Gastrocnemius medialis (tissue), 4 donors: ENCODE results near the gene ITIH1. TPM values are rescaled to one million over a fixed set of nuclear protein-coding genes. Genes with fewer than 3 reads are reported as not detected.
A peak's percentile ranks its signal among the peaks of the same experiment; 100 is the strongest.

Source experiments
- ATAC-seq, 2 donors: fragments of 150-250 bp; one replicate each; pipeline ENCODE4 v1.9.1; 2016
- DNase-seq, 2 donors: peaks; one replicate each; pipeline ENCODE4 v3.0.0-alpha.2; 2019
- H3K27ac ChIP-seq, 4 donors: fragments of 200-600 bp; sonication (generic); 1 replicate in 1 of 4; 2 replicates in 3 of 4; pipeline ENCODE4 v1.5.1; 2016 to 2018; ENCODE audit warnings: mild to moderate bottlenecking in 2 of 4, moderate library complexity in 1 of 4
- H3K27me3 ChIP-seq, 3 donors: fragments of 200-600 bp; sonication (generic) in 2 of 3; 1 replicate in 1 of 3; 2 replicates in 2 of 3; pipeline versions ENCODE4 v1.5.1 to v1.6.0; 2016 to 2019; ENCODE audit warnings: mild to moderate bottlenecking in 1 of 3, moderate library complexity in 1 of 3
- H3K36me3 ChIP-seq, 2 donors: fragments of 200-600 bp; sonication (generic) in 1 of 2; one replicate each; pipeline ENCODE4 v1.5.1; 2017 to 2018
- H3K4me1 ChIP-seq, 2 donors: fragments of 200-600 bp; sonication (generic) in 1 of 2; one replicate each; pipeline ENCODE4 v1.5.1; 2016 to 2017; ENCODE audit warnings: mild to moderate bottlenecking in 2 of 2
- H3K4me3 ChIP-seq, 4 donors: fragments of 200-600 bp; sonication (generic) in 3 of 4; 1 replicate in 1 of 4; 2 replicates in 3 of 4; pipeline ENCODE4 v1.5.1; 2016 to 2019; ENCODE audit warnings: mild to moderate bottlenecking in 2 of 4
- H3K9me3 ChIP-seq, 3 donors: fragments of 200-600 bp; sonication (generic) in 2 of 3; 1 replicate in 1 of 3; 2 replicates in 2 of 3; pipeline ENCODE4 v1.5.1; 2016 to 2019
- CTCF ChIP-seq, 5 experiments: fragments of 450-650 bp in 3 of 5; fragments of 200-600 bp in 2 of 5; sonication (generic) in 2 of 5; IDR thresholded peaks in 4 of 5; conservative IDR thresholded peaks in 1 of 5; 1 replicate in 4 of 5; 2 replicates in 1 of 5; pipeline ENCODE4 v1.5.1; 2016 to 2019; ENCODE audit warnings: antibody characterized with exemption in 5 of 5, mild to moderate bottlenecking in 3 of 5, moderate library complexity in 3 of 5
- POLR2A ChIP-seq, 2 donors: fragments of 450-650 bp; IDR thresholded peaks; one replicate each; pipeline ENCODE4 v1.6.1; 2017; ENCODE audit warnings: antibody characterized with exemption in 2 of 2, mild to moderate bottlenecking in 2 of 2, moderate library complexity in 2 of 2
- in situ Hi-C, 4 donors: fragments of 200-750 bp; cut with MboI; loops; one replicate each; pipeline versions ENCODE4 v1.15.0 to v1.8.0; 2017; ENCODE audit warnings: low sequenced_read_pairs in 4 of 4
- intact Hi-C: fragments of 100-400 bp; cut with DNase I; formaldehyde crosslinking; loops from one replicate; pipeline ENCODE4 v1.15.1; 2023; ENCODE audit warnings: low total_unique reads
- total RNA-seq, 4 donors: library from RNA; depleted of rRNA; stranded (reverse); fragments of >200 nt; gene quantifications; one replicate each; pipeline versions ENCODE4 v1.1.0 to v1.2.3, GENCODE V29; 2016

Gene ITIH1
- total RNA-seq, 4 donors from 2014 or later, result 0.72 to 2.1 TPM; not detected in 2

GRCh38 chr3:52784021-52784621 is 6.7 kb downstream of the ITIH1 start:
- Histone ChIP-seq H3K9me3 (no peaks in the 10 kb centered on the region), H3K27ac (no peak overlapping the region), H3K36me3 (no peaks in the 10 kb centered on the region), H3K4me1 (no peaks in the 10 kb centered on the region), H3K4me3 (no peak overlapping the region), H3K27me3 (no peaks in the 10 kb centered on the region)
- intact Hi-C loops, result no loop called here
- TF ChIP-seq POLR2A (IDR thresholded peaks at IDR 0.05) (no peak), CTCF (IDR thresholded peaks at IDR 0.05 in 4 of 5, conservative IDR thresholded peaks at IDR 0.05 in 1 of 5) (no peak)
- no peak for ATAC-seq
- in situ Hi-C loops, result no loop called here
- peak in 1 of 2 donors; percentile 6 for DNase-seq

DNA sequence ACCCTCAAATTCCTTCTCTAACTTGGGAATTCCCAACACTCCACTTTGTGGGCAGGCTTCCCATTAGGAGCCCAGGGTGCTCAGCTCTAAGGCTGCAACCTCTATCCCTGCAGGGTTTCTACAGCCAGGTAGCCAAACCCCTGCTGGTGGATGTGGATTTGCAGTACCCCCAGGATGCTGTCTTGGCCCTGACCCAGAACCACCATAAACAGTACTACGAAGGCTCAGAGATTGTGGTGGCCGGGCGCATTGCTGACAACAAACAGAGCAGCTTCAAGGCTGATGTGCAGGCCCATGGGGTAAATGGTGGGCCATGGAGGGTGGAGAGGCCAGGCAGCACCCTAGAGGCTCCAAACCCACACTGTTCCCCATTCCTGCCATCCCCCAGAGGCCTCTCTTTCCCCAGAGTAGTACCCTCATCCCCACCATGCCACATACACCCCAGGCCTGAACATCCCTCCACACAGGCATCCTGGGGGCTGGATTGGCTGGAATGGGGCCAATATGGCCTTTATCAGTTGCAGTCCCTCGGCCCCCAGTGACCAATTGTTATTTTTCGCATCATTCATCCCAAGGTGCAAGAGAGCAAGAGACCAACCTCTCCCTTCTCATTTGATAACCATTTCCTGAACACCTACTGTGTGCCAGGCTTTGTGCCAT is 7.7 kb downstream of the ITIH1 start:
- no peaks in the 10 kb centered on the region for H3K36me3 ChIP-seq
- no peaks in the 10 kb centered on the region for H3K27me3 ChIP-seq
- H3K27ac ChIP-seq, result no peak overlapping the region
- DNase-seq (peak; percentile 1 to 6), ATAC-seq (no peak)
- H3K4me3 ChIP-seq, result no peak overlapping the region
- TF ChIP-seq CTCF (IDR thresholded peaks at IDR 0.05 in 4 of 5, conservative IDR thresholded peaks at IDR 0.05 in 1 of 5), result no peak
- TF ChIP-seq POLR2A (IDR thresholded peaks at IDR 0.05), result no peak
- in situ Hi-C loops (no loop called here), intact Hi-C loops (no loop called here)
- H3K9me3 ChIP-seq, result no peaks in the 10 kb centered on the region
- H3K4me1 ChIP-seq, result no peaks in the 10 kb centered on the region

GRCh38 chr3:52786330-52787215 is 9.2 kb downstream of the ITIH1 start:
- DNase-seq, result no peak
- H3K4me1 ChIP-seq, result no peaks in the 10 kb centered on the region
- TF ChIP-seq POLR2A (IDR thresholded peaks at IDR 0.05), result no peak
- TF ChIP-seq CTCF (IDR thresholded peaks at IDR 0.05 in 4 of 5, conservative IDR thresholded peaks at IDR 0.05 in 1 of 5), result no peak
- no peaks in the 10 kb centered on the region for H3K36me3 ChIP-seq
- no peaks in the 10 kb centered on the region for H3K27me3 ChIP-seq
- in situ Hi-C loops, result no loop called here
- intact Hi-C loops, result no loop called here
- no peak for ATAC-seq
- H3K9me3 ChIP-seq, result no peaks in the 10 kb centered on the region
- H3K27ac ChIP-seq, result no peak overlapping the region
- H3K4me3 ChIP-seq, result no peak overlapping the region

DNA sequence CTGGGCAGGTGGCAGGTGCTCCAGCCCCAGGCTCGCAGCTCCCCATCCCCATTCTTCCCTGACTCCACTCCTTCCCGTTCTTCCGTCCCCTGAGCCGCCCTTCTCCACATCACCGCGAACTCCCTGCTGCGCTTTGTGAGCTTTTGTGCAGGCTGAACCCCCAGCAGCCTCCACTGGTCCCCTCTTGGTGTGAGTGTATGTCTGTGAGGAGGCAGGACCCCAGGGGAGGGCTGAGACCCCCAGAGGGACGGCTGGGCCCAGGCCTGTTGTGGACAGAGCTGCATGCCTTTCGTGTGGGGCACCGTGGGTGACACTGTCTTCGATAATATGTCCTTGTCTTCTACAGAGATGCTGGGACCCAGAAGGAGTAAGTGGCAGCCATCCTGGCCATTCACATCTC is 9.8 kb downstream of the ITIH1 start:
- TF ChIP-seq CTCF (IDR thresholded peaks at IDR 0.05 in 4 of 5, conservative IDR thresholded peaks at IDR 0.05 in 1 of 5), result no peak
- TF ChIP-seq POLR2A (IDR thresholded peaks at IDR 0.05), result no peak
- DNase-seq (no peak), ATAC-seq (no peak)
- intact Hi-C loops (no loop called here), in situ Hi-C loops (no loop called here)
- H3K27ac ChIP-seq, result no peak overlapping the region
- H3K36me3 ChIP-seq, result no peaks in the 10 kb centered on the region
- no peaks in the 10 kb centered on the region for H3K9me3 ChIP-seq
- no peak overlapping the region for H3K4me3 ChIP-seq
- H3K27me3 ChIP-seq, result no peaks in the 10 kb centered on the region
- no peaks in the 10 kb centered on the region for H3K4me1 ChIP-seq
